HEK293T (cell line): Measurements from ENCODE around the gene EXOC3L1.

ENCODE experiments used
- CTCF ChIA-PET: fragments of 350-600 bp; formaldehyde crosslinking; extraction: SDS; loops from one replicate; lab custom pipeline; 2021; ENCODE audit warnings: antibody characterized with exemption, inconsistent platforms; lab: Yijun Ruan, JAX
- POLR2A ChIA-PET: fragments of 350-600 bp; formaldehyde crosslinking; extraction: SDS; loops from one replicate; lab custom pipeline; 2020; ENCODE audit warnings: antibody characterized with exemption, inconsistent platforms; lab: Yijun Ruan, JAX
- DNase-seq: peaks from one replicate; pipeline ENCODE4 v3.0.0; 2012; ENCODE audit warnings: mixed read lengths; ENCODE audit errors: extremely low spot score
- ARNT ChIP-seq: fragments of 450-650 bp; IDR thresholded peaks from 2 replicates; pipeline ENCODE4 v1.6.1; 2017; ENCODE audit warnings: mild to moderate bottlenecking
- BHLHE40 ChIP-seq: fragments of 450-650 bp; IDR thresholded peaks from 2 replicates; pipeline ENCODE4 v1.6.1; 2016; ENCODE audit warnings: mild to moderate bottlenecking, moderate library complexity, borderline replicate concordance
- CTBP1 ChIP-seq: fragments of 450-650 bp; IDR thresholded peaks from 2 replicates; pipeline ENCODE4 v1.6.1; 2016; ENCODE audit warnings: borderline replicate concordance
- ELF4 ChIP-seq: fragments of 450-650 bp; IDR thresholded peaks from 2 replicates; pipeline ENCODE4 v1.6.1; 2017; ENCODE audit warnings: antibody characterized with exemption
- FOXA1 ChIP-seq: fragments of 450-650 bp; IDR thresholded peaks from 2 replicates; pipeline ENCODE4 v1.6.1; 2016; ENCODE audit warnings: mild to moderate bottlenecking
- FOXK2 ChIP-seq: fragments of 450-650 bp; IDR thresholded peaks from 2 replicates; pipeline ENCODE4 v1.6.1; 2016; ENCODE audit warnings: mild to moderate bottlenecking
- FOXM1 ChIP-seq: fragments of 450-650 bp; IDR thresholded peaks from 2 replicates; pipeline ENCODE4 v1.6.1; 2017; ENCODE audit warnings: mild to moderate bottlenecking, borderline replicate concordance
- HDGF ChIP-seq: fragments of 450-650 bp; IDR thresholded peaks from 2 replicates; pipeline ENCODE4 v1.6.1; 2017; ENCODE audit warnings: antibody characterized with exemption, borderline replicate concordance
- L3MBTL2 ChIP-seq: fragments of 450-650 bp; conservative IDR thresholded peaks from 2 replicates; pipeline ENCODE4 v1.6.1; 2016; ENCODE audit warnings: mild to moderate bottlenecking
- LEF1 ChIP-seq: fragments of 450-650 bp; IDR thresholded peaks from 2 replicates; pipeline ENCODE4 v1.6.1; 2017; ENCODE audit warnings: mild to moderate bottlenecking, borderline replicate concordance
- NFRKB ChIP-seq: fragments of 450-650 bp; IDR thresholded peaks from 2 replicates; pipeline ENCODE4 v1.6.1; 2016; ENCODE audit warnings: mild to moderate bottlenecking, moderate library complexity
- SP1 ChIP-seq: fragments of 450-650 bp; IDR thresholded peaks from 2 replicates; pipeline ENCODE4 v1.6.1; 2017
- SUZ12 ChIP-seq: fragments of 450-650 bp; IDR thresholded peaks from 2 replicates; pipeline ENCODE4 v1.6.1; 2016; ENCODE audit warnings: mild to moderate bottlenecking
- TARDBP ChIP-seq: fragments of 450-650 bp; IDR thresholded peaks from 2 replicates; pipeline ENCODE4 v1.6.1; 2016
- ZNF384 ChIP-seq: fragments of 450-650 bp; IDR thresholded peaks from 2 replicates; pipeline ENCODE4 v1.6.1; 2016
- TF ChIP-seq, protein P1 (sequence below): fragments of 450-650 bp; IDR thresholded peaks from 2 replicates; pipeline ENCODE4 v1.6.1; 2016

Gene EXOC3L1

GRCh38 chr16:67202426-67202825 is 12.5 kb upstream of the EXOC3L1 start:
- DNase-seq = no peak
- POLR2A ChIA-PET = interaction anchor here (1.1 kb wide), 1 partner anchor 44 kb away, joined by 4 read pairs; no protein-coding TSS in a partner anchor

GRCh38 chr16:67201411-67202345 is 11.7 kb upstream of the EXOC3L1 start:
- TF ChIP-seq L3MBTL2 (no peak), SUZ12 (no peak)
- TF ChIP-seq, protein P1, sequence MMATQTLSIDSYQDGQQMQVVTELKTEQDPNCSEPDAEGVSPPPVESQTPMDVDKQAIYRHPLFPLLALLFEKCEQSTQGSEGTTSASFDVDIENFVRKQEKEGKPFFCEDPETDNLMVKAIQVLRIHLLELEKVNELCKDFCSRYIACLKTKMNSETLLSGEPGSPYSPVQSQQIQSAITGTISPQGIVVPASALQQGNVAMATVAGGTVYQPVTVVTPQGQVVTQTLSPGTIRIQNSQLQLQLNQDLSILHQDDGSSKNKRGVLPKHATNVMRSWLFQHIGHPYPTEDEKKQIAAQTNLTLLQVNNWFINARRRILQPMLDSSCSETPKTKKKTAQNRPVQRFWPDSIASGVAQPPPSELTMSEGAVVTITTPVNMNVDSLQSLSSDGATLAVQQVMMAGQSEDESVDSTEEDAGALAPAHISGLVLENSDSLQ = no peak
- ChIA-PET POLR2A (interaction anchor here (1.1 kb wide), 1 partner anchor 45 kb away, joined by 4 read pairs; no protein-coding TSS in a partner anchor), CTCF (interaction anchor here (0.6 kb wide), 1 partner anchor 17 kb away, joined by 5 read pairs; no protein-coding TSS in a partner anchor)
- DNase-seq = no peak

More at GRCh38 chr16:67202426-67202825, 12.5 kb upstream of the EXOC3L1 start:
- TF ChIP-seq SP1 (no peak), TARDBP (no peak), ELF4 (no peak), BHLHE40 (no peak), ARNT (no peak), FOXA1 (no peak)
- TF ChIP-seq, protein P1 = no peak
- CTCF ChIA-PET = no interaction called here

- DNase-seq = no peak
- ChIA-PET POLR2A (no interaction called here), CTCF (no interaction called here)
- no peak for TF ChIP-seq FOXM1
- TF ChIP-seq FOXA1 = no peak
- TF ChIP-seq TARDBP = no peak
- TF ChIP-seq LEF1 = no peak
- TF ChIP-seq, protein P1 = no peak
- no peak for TF ChIP-seq L3MBTL2
- no peak for TF ChIP-seq NFRKB
- no peak for TF ChIP-seq SP1
- TF ChIP-seq CTBP1 = no peak
- no peak for TF ChIP-seq FOXK2
- TF ChIP-seq BHLHE40 = no peak
- no peak for TF ChIP-seq HDGF
- TF ChIP-seq ELF4 = no peak
- no peak for TF ChIP-seq ARNT
- no peak for TF ChIP-seq ZNF384
Measured at GRCh38 chr16:67200491-67200890, 10.6 kb upstream of the EXOC3L1 start.

DNA sequence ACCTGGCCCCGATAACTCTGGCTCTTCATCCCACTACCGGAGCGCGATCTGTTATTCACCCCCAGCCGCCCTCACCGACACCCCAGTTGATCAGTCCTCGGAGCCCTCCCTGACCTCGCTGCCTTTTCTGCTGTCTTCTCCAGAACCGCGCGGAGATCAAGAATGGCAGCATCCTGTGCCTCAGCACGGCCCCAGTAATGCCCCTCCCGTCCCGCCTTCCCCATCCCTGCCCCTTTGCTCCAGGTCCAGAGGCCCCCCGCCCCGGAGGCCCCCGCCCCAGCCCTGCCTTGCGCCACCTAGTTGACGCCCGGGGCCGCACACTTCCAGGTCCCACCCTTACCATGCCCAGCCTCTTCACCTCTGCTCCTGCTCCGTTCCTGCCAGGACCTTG is 9.9 kb upstream of the EXOC3L1 start:
- CTCF ChIA-PET = no interaction called here
- POLR2A ChIA-PET = no interaction called here
- TF ChIP-seq ARNT (no peak), FOXA1 (no peak), L3MBTL2 (no peak), FOXK2 (no peak), FOXM1 (no peak), ZNF384 (no peak), CTBP1 (no peak)
- TF ChIP-seq, protein P1 = no peak
- DNase-seq = no peak

- POLR2A ChIA-PET = no interaction called here
- CTCF ChIA-PET = no interaction called here
- no peak for TF ChIP-seq L3MBTL2
- no peak for TF ChIP-seq HDGF
- TF ChIP-seq ZNF384 = no peak
- TF ChIP-seq, protein P1 = no peak
- no peak for TF ChIP-seq SP1
- TF ChIP-seq FOXK2 = no peak
- TF ChIP-seq NFRKB = no peak
- no peak for TF ChIP-seq TARDBP
- TF ChIP-seq ELF4 = no peak
- TF ChIP-seq LEF1 = no peak
- TF ChIP-seq FOXA1 = no peak
- TF ChIP-seq CTBP1 = no peak
- TF ChIP-seq FOXM1 = no peak
- TF ChIP-seq SUZ12 = no peak
- no peak for TF ChIP-seq ARNT
- TF ChIP-seq BHLHE40 = no peak
- no peak for DNase-seq
Measured at GRCh38 chr16:67199011-67199807, 9.3 kb upstream of the EXOC3L1 start, which contains the start of gene ELMO3. ELMO3 (plus strand) TSS chr16:67199131; CDS start chr16:67199327, 196 bp downstream.
